ENCODE data around the gene AS3MT.

DNA sequence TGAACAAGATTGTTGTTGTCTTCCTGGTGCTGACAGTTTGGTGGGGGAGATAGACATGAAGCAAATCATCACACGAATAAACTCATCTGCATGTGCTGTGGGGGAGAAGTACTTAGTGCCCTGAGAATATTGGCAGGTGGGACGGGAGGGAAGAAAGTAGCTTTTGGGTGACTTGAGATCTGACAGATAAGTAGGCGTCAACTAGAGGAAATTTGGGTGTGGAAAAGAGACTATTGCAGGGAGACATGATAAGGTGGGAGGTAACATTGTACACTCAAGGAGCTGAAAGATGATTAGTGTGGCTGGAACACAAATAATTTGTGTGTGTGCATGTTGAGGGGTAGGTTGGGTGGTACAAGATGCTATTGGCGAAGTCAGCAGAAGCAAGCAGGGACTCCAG is 78.9 kb downstream of the AS3MT start:
- TF ChIP-seq, protein P1, sequence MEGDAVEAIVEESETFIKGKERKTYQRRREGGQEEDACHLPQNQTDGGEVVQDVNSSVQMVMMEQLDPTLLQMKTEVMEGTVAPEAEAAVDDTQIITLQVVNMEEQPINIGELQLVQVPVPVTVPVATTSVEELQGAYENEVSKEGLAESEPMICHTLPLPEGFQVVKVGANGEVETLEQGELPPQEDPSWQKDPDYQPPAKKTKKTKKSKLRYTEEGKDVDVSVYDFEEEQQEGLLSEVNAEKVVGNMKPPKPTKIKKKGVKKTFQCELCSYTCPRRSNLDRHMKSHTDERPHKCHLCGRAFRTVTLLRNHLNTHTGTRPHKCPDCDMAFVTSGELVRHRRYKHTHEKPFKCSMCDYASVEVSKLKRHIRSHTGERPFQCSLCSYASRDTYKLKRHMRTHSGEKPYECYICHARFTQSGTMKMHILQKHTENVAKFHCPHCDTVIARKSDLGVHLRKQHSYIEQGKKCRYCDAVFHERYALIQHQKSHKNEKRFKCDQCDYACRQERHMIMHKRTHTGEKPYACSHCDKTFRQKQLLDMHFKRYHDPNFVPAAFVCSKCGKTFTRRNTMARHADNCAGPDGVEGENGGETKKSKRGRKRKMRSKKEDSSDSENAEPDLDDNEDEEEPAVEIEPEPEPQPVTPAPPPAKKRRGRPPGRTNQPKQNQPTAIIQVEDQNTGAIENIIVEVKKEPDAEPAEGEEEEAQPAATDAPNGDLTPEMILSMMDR (IDR thresholded peaks at IDR 0.05; ENCODE audit: insufficient read depth, low read depth, low read length): no peak
- TF ChIP-seq EZH2 (IDR thresholded peaks at IDR 0.05; ENCODE audit: insufficient read depth, low read length): no peak

Measured in astrocyte (in vitro differentiated cells and primary cell).